ENCODE data around the gene DCHS2.
"Not testable (repeated sequence)": the region's sequence is repeated elsewhere in the genome, so short reads cannot be mapped to it uniquely, and the experiment has no call there.

The DCHS2 gene

GRCh38 chr4:154218051-154218450, 273.5 kb downstream of the DCHS2 start:
- H3K27me3 ChIP-seq (replicated peaks): no peaks in the 10 kb centered on the region
- no peak overlapping the region for H3K27ac ChIP-seq
- H3K4me3 ChIP-seq (ENCODE audit: low read depth, low read length): no peak overlapping the region
- no peak for TF ChIP-seq CTCF (IDR thresholded peaks at IDR 0.05; ENCODE audit: low read depth, low read length, missing control alignments)
- H3K36me3 ChIP-seq (replicated peaks): no peaks in the 10 kb centered on the region
- in situ Hi-C loops (cut with HindIII; ENCODE audit: low pct_ligation_motif_present, low sequenced_read_pairs): no loop called here
- DNase-seq: no peak

DNA sequence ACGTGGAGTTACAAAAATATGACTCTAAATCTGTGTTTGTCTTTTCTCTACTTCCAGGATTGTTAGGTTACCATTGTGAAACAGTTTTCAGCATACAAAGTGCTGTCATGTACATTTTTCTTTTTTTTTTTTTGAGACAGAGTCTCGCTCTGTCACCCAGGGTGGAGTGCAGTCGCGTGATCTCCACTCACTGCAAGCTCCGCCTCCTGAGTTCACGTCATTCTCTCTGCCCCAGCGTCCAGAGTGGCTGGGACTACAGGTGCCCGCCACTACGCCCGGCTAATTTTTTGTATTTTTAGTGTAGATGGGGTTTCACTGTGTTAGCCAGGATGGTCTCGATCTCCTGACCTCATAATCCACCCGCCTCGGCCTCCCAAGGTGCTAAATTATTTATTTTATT, 274.2 kb downstream of the DCHS2 start:
- H3K27me3 ChIP-seq (replicated peaks); H3K27ac ChIP-seq; H3K36me3 ChIP-seq (replicated peaks); H3K4me3 ChIP-seq (ENCODE audit: low read depth, low read length); DNase-seq; in situ Hi-C loops (cut with HindIII; ENCODE audit: low pct_ligation_motif_present, low sequenced_read_pairs): not testable (repeated sequence)

- in situ Hi-C loops (cut with HindIII; ENCODE audit: low pct_ligation_motif_present, low sequenced_read_pairs): no loop called here
- Histone ChIP-seq H3K4me3 (ENCODE audit: low read depth, low read length) (no peak overlapping the region), H3K27me3 (replicated peaks) (no peaks in the 10 kb centered on the region), H3K27ac (no peak overlapping the region), H3K36me3 (replicated peaks) (no peaks in the 10 kb centered on the region)
- no peak for TF ChIP-seq CTCF (IDR thresholded peaks at IDR 0.05; ENCODE audit: low read depth, low read length, missing control alignments)
- DNase-seq: no peak
Measured at GRCh38 chr4:154211506-154211905, 280.1 kb downstream of the DCHS2 start.

DNA sequence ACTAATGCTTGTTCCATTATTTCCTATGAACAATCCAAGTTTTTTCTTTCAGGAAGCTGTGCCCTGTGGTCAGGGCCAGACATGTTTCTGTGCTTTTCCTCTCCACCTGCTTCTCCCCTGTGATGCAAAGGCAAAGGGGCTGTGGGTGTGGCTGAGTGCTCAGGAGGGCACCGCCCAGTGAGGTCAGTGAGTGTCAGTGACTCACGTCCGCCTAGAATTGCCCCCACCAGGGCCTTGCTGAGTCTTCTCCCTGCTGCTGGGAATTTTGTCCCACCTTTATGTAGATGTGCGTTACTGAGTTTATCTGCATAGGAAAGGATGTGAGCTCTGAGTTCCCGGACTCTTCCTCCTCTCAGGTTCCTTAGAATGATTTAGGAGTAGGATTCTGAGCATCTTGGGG, 283.2 kb downstream of the DCHS2 start:
- H3K36me3 ChIP-seq (replicated peaks): no peaks in the 10 kb centered on the region
- no peak overlapping the region for H3K27ac ChIP-seq
- in situ Hi-C loops (cut with HindIII; ENCODE audit: low pct_ligation_motif_present, low sequenced_read_pairs): no loop called here
- no peak for DNase-seq
- H3K4me3 ChIP-seq (ENCODE audit: low read depth, low read length): no peak overlapping the region
- H3K27me3 ChIP-seq (replicated peaks): no peaks in the 10 kb centered on the region
- no peak for TF ChIP-seq CTCF (IDR thresholded peaks at IDR 0.05; ENCODE audit: low read depth, low read length, missing control alignments)

- TF ChIP-seq CTCF (IDR thresholded peaks at IDR 0.05; ENCODE audit: low read depth, low read length, missing control alignments): no peak
- Histone ChIP-seq H3K27ac (no peak overlapping the region), H3K4me3 (ENCODE audit: low read depth, low read length) (no peak overlapping the region), H3K36me3 (replicated peaks) (no peaks in the 10 kb centered on the region), H3K27me3 (replicated peaks) (no peaks in the 10 kb centered on the region)
- in situ Hi-C loops (cut with HindIII; ENCODE audit: low pct_ligation_motif_present, low sequenced_read_pairs): no loop called here
- peak; percentile 3 for DNase-seq
Measured at GRCh38 chr4:154205471-154205870, 286.1 kb downstream of the DCHS2 start.

GRCh38 chr4:154194649-154195048, 296.9 kb downstream of the DCHS2 start:
- Histone ChIP-seq H3K36me3 (replicated peaks) (no peaks in the 10 kb centered on the region), H3K4me3 (ENCODE audit: low read depth, low read length) (no peak overlapping the region), H3K27me3 (replicated peaks) (no peaks in the 10 kb centered on the region), H3K27ac (no peak overlapping the region)
- in situ Hi-C loops (cut with HindIII; ENCODE audit: low pct_ligation_motif_present, low sequenced_read_pairs): no loop called here
- TF ChIP-seq CTCF (IDR thresholded peaks at IDR 0.05; ENCODE audit: low read depth, low read length, missing control alignments): no peak
- DNase-seq: no peak
